ENCODE data around the gene MMP7. TPM values are rescaled to one million over a fixed set of nuclear protein-coding genes. Genes with fewer than 3 reads are reported as not detected.

The MMP7 gene
- total RNA-seq, 4 donors from 2014 or later: not detected

DNA sequence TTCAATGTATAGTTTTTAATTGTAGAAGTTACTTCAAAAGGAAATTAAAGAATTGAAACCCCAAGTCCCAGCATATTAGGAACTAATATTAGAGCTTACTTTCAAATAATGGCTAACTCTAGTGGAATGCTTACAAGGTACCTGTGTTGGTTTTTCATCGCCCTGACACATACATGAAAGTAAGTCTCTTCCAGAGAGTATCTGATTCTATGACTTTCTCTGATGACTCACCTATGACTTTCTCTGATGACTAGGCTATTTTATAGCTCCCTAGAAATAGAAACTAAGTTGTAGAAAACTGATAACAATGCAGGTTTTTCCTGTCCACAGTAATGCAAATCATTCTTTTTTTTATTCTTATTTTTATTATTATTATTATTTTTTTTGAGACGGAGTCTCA, 33.6 kb upstream of the MMP7 start:
- intact Hi-C loops (cut with DNase I; ENCODE audit: low total_unique reads) (no loop called here), in situ Hi-C loops (cut with MboI; ENCODE audit: low sequenced_read_pairs in 4 of 4) (no loop called here)
- peaks cover 0 to 3% of the 10 kb centered on the region in 2 donors for H3K4me1 ChIP-seq
- no peak overlapping the region for H3K27ac ChIP-seq
- H3K9me3 ChIP-seq: no peaks in the 10 kb centered on the region
- no peaks in the 10 kb centered on the region for H3K27me3 ChIP-seq
- no peak for ATAC-seq
- no peak for DNase-seq
- TF ChIP-seq POLR2A (IDR thresholded peaks at IDR 0.05): no peak
- TF ChIP-seq, protein P1, sequence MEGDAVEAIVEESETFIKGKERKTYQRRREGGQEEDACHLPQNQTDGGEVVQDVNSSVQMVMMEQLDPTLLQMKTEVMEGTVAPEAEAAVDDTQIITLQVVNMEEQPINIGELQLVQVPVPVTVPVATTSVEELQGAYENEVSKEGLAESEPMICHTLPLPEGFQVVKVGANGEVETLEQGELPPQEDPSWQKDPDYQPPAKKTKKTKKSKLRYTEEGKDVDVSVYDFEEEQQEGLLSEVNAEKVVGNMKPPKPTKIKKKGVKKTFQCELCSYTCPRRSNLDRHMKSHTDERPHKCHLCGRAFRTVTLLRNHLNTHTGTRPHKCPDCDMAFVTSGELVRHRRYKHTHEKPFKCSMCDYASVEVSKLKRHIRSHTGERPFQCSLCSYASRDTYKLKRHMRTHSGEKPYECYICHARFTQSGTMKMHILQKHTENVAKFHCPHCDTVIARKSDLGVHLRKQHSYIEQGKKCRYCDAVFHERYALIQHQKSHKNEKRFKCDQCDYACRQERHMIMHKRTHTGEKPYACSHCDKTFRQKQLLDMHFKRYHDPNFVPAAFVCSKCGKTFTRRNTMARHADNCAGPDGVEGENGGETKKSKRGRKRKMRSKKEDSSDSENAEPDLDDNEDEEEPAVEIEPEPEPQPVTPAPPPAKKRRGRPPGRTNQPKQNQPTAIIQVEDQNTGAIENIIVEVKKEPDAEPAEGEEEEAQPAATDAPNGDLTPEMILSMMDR (IDR thresholded peaks at IDR 0.05 in 4 of 5, conservative IDR thresholded peaks at IDR 0.05 in 1 of 5): no peak
- H3K4me3 ChIP-seq: no peak overlapping the region
- H3K36me3 ChIP-seq: no peaks in the 10 kb centered on the region

DNA sequence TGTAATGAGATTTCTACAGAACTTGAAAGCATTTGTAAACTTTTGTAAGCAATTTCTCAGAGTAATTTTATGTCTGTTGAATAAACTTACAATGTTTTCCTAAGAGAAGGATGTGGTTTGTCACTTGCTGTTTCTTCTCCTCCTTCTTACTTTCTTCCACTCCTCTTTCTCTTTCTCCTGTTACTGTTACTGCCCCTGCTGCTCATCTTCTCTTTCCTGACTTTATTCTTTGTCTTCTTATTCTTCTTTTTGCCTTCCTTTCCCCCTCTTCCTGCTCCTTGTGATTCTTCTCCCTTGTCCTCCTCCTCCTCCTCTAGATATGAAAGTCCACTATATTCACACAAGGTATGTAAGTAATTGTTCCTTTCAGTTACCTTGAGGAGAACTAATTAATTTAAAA, 31.1 kb upstream of the MMP7 start:
- TF ChIP-seq, protein P1 (IDR thresholded peaks at IDR 0.05 in 4 of 5, conservative IDR thresholded peaks at IDR 0.05 in 1 of 5): no peak
- TF ChIP-seq POLR2A (IDR thresholded peaks at IDR 0.05): no peak
- DNase-seq: no peak
- peaks cover 0 to 3% of the 10 kb centered on the region in 2 donors for H3K4me1 ChIP-seq
- no peaks in the 10 kb centered on the region for H3K36me3 ChIP-seq
- intact Hi-C loops (cut with DNase I; ENCODE audit: low total_unique reads): no loop called here
- H3K9me3 ChIP-seq: no peaks in the 10 kb centered on the region
- in situ Hi-C loops (cut with MboI; ENCODE audit: low sequenced_read_pairs in 4 of 4): no loop called here
- H3K4me3 ChIP-seq: no peak overlapping the region
- no peak for ATAC-seq
- H3K27me3 ChIP-seq: no peaks in the 10 kb centered on the region
- H3K27ac ChIP-seq: no peak overlapping the region

DNA sequence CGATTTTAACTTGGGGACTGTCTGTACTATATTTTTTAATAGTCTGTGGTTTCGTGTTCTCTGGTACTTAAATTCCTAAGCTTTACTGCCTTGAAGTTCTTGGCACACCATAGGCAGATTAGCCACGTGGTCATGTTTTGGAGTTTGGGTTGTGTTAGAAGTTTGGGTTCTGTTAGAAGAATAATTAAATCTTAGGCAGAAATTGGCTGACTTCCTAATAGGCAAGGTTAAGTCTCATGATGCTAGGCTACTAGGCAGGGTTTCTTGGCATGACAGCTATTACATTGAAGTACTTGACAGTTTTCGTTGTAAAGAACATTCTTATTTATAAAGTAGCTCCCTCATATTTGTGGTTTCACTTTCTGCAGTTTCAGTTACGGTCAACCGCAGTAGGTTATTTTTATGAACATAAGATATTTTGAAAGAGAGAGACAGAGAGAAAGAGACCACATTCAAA, 30.0 kb upstream of the MMP7 start:
- intact Hi-C loops (cut with DNase I; ENCODE audit: low total_unique reads) (no loop called here), in situ Hi-C loops (cut with MboI; ENCODE audit: low sequenced_read_pairs in 4 of 4) (no loop called here)
- ATAC-seq: peak; percentile 87 to 90
- no peak for DNase-seq
- Histone ChIP-seq H3K9me3 (no peaks in the 10 kb centered on the region), H3K27me3 (no peaks in the 10 kb centered on the region), H3K4me3 (peak overlapping the region in 3 of 4 donors; percentile 11 to 18 (median 12)), H3K27ac (peak overlapping the region; percentile 4 to 57 (median 15)), H3K4me1 (peaks cover 0 to 3% of the 10 kb centered on the region in 2 donors), H3K36me3 (no peaks in the 10 kb centered on the region)
- TF ChIP-seq POLR2A (IDR thresholded peaks at IDR 0.05): no peak
- TF ChIP-seq, protein P1 (IDR thresholded peaks at IDR 0.05 in 4 of 5, conservative IDR thresholded peaks at IDR 0.05 in 1 of 5): no peak

DNA sequence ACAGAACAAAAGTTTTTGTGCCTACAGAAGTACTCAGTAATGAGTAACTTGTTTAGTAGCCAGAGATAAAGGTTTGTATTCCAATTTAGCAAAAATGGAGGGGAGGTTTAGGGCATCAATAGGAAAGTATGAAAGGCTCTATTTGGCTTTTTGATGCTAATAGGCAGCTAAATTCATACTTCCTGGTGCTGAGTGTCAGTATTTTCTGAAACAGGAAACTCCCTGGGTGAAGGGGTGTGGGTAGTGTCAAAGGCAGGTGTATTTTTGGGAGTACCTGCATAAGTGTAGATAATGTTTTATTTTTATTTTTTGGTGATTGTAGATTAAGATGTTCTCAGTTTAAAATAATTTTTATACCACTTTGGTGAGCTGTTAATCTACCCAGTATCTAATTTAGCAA, 29.3 kb upstream of the MMP7 start:
- DNase-seq: no peak
- Histone ChIP-seq H3K4me3 (no peak overlapping the region), H3K27me3 (no peaks in the 10 kb centered on the region), H3K9me3 (no peaks in the 10 kb centered on the region), H3K36me3 (no peaks in the 10 kb centered on the region), H3K4me1 (peaks cover 0 to 3% of the 10 kb centered on the region in 2 donors), H3K27ac (no peak overlapping the region)
- intact Hi-C loops (cut with DNase I; ENCODE audit: low total_unique reads) (no loop called here), in situ Hi-C loops (cut with MboI; ENCODE audit: low sequenced_read_pairs in 4 of 4) (no loop called here)
- no peak for ATAC-seq
- no peak for TF ChIP-seq POLR2A (IDR thresholded peaks at IDR 0.05)
- TF ChIP-seq, protein P1 (IDR thresholded peaks at IDR 0.05 in 4 of 5, conservative IDR thresholded peaks at IDR 0.05 in 1 of 5): no peak

DNA sequence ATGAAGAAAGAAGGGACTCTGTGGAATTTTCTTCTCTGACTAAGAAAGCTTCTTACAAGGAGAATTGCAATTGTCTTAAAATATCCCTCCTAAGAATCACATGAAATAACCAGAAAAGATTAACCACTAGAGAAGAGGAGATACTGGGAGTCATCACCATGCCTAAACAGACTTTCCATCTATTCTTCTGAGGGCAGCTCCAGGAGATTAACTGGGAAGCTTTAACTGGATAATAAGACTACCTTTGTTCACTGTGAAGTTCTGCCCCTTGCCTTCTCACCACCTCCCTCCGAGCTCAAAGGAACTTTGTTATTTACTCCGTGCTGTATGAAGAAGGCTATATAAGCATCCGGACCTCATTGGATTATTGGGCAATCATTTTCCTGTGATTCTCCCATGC, 24.5 kb upstream of the MMP7 start:
- no peaks in the 10 kb centered on the region for H3K9me3 ChIP-seq
- H3K4me1 ChIP-seq: no peaks in the 10 kb centered on the region
- no peak overlapping the region for H3K27ac ChIP-seq
- H3K36me3 ChIP-seq: no peaks in the 10 kb centered on the region
- intact Hi-C loops (cut with DNase I; ENCODE audit: low total_unique reads): no loop called here
- ATAC-seq: no peak
- H3K27me3 ChIP-seq: no peaks in the 10 kb centered on the region
- no peak overlapping the region for H3K4me3 ChIP-seq
- no peak for DNase-seq
- TF ChIP-seq, protein P1 (IDR thresholded peaks at IDR 0.05 in 4 of 5, conservative IDR thresholded peaks at IDR 0.05 in 1 of 5): no peak
- no peak for TF ChIP-seq POLR2A (IDR thresholded peaks at IDR 0.05)
- in situ Hi-C loops (cut with MboI; ENCODE audit: low sequenced_read_pairs in 4 of 4): no loop called here

Measured in gastrocnemius medialis (tissue), 4 donors.